Fibroblast of peridontal ligament (primary cell): ENCODE results near the gene TEX54.
"Not testable (repeated sequence)": the region's sequence is repeated elsewhere in the genome, so short reads cannot be mapped to it uniquely, and the experiment has no call there.

Experiments used
- DNase-seq: peaks from one replicate; pipeline ENCODE4 v3.0.0-alpha.2; 2010; ENCODE audit errors: extremely low read depth

TEX54 gene

GRCh38 chr11:62835336-62835735 lies 2.7 kb upstream of the TEX54 start:
- DNase-seq = no peak

DNA sequence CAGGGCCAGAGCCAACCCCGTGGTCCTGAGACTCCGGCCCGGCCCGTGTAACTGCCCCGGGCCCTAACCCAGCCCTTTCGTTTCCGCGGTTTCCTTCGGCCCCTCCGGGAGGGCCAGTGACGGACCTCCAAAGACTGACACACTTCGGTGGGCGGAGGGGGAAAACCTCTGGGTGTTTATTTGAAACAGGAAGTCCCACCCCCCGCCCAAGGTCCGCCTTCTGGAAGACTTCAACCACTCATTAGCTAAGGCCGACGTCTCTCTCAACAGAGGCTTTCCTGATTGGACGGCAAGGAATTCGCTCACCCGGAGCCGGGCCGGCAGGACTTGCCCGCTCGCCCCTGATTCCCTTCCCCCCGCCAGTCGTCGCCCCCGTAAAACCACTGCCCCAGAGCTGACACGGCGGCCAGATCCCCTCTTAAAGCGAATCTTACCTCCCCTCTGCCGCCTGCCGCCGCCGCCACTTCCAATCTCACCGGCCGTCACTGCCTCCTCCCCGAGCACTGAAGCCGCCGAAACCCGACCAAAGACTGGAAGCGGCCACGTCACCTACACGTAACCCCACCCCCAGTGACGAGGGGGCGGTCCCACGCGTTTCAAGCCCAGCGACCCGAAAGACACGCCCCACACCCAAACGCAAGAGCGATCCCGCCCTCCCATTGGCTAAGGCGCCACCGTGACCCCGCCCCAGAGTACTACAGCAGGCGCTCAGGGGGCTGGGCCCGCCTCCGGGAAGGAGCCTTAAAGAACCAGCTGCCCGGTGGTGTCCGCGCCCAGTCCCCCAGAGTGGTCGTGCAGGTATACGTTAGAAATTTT lies 913 bp downstream of the TEX54 start, which contains the start of gene STX5:
Gene STX5, minus strand, starts transcription at position 532 of the 816 bp plus-strand sequence. CDS start 808 bp downstream, outside the sequence.
- peak; percentile 98 for DNase-seq

GRCh38 chr11:62830904-62831519 lies 1.6 kb downstream of the TEX54 start:
- DNase-seq = no peak

GRCh38 chr11:62828130-62828529 lies 4.5 kb downstream of the TEX54 start:
- DNase-seq = not testable (repeated sequence)

DNA sequence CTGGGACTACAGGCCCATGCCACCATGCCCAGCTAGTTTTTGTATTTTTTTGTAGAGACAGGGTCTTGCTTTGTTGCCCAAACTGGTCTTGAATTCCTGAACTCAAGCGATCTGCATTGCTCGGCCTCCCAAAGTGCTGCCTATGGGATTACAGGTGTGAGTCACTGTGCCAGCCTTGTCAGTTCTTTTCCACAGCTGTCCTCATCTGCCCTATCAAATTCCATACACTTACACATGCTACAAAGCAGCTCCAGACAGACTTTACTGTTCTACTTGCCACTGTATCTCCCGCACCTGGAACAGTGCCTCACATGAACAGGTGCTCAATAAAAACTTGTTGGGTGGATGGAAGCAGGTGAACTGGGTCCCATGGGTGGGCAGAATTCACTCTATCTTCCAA lies 9.0 kb downstream of the TEX54 start:
- no peak for DNase-seq

DNA sequence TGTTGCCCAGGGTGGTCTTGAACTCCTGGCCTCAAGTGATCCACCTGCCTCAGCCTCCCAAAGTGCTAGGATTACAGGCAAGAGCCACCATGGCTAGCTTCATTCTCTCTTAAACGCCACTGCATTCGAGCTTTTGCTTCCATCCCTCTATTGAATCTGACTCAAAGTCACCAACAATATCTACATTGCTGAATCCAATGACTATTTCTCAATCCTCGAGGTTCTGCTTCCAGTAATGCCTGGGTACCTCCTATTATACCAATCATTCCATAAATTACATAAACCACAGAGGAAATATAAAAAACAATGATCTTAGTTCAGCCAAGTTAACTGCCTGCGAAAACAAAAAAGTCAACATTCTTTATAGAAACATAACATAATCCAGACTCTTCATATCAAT lies 15.5 kb downstream of the TEX54 start:
- DNase-seq = no peak

DNA sequence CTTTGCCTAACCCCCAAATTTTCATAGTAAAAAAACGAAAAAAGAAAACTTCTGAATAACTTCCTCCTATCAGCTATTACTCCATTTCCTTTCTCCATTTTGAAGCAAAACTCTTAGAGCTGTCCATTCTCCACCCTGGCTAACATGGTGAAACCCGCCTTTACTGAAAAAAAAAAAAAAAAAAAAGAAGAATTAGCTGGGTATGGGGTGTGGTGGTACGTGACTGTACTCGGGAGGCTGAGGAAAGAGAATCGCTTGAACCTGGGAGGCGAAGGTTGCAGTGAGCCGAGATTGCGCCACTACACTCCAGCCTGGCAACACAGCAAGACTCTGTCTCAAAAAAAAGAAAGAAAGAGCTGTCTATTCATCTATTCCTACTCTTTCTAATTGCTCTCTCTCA lies 16.1 kb downstream of the TEX54 start:
- no peak for DNase-seq

DNA sequence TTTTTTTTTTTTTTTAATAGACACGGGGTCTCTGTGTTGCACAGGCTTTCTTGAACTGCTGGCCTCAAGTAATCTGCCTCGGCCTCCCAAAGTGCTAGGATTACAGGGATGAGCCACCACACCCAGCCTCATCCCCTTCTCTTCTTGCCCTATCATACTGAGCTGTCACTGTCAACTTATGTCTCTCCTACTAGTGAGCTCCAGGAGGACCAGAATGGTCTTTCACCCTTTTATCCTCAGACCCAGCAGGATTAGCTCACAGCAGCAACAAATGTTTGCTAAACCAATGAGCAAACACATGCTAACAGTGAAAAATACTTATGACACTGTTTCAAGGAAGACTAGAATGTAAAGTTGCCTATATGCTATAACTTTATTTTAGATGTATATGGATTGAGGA lies 21.0 kb downstream of the TEX54 start:
- no peak for DNase-seq

DNA sequence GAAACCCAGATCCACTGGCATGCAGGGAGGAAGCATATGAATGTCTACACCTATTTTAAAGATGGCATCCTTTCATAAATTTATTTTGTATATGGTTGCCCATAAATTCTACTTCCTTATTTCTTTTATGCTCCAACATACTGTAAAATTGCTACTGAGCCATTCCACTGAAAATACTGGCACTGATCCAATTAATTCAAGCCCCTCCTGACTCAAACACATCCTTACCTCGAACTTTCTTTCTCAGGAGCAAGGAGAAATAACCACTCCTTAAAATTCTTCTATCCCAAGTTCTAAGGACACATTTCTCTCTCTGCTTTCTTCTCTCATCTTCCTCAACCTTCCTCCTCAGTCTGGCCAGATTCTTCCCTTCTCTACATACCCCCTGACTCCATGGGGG lies 21.9 kb downstream of the TEX54 start:
- DNase-seq = no peak

- no peak for DNase-seq
Observed at GRCh38 chr11:62806611-62807121, 26.0 kb downstream of the TEX54 start.

DNA sequence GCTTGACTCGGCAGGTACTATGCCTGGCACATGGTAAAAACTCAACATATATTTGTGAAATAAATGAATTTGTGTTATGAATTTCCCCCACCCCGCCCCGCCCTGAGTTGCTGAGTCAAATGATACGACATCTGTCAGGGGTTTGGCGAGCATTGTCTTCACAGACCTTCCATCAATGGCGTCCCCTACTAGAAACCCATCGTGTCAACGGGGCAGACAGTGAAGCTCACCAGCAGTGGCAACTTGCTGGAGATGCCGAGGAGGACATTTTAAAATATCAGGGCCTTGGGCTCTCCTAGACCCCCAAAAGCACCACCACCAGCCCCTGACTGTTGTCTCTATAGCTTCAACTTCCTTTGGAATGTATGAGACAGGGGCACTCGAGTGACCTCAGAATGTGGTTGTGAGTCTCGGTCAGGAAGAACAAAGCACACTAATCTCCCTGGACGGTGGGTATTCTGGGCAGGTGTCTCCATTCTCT lies 26.6 kb downstream of the TEX54 start:
- no peak for DNase-seq

- peak; percentile 92 for DNase-seq
Observed at GRCh38 chr11:62805076-62805892, 27.4 kb downstream of the TEX54 start, which contains the start of gene NXF1. TSS of gene NXF1 (minus strand) at chr11:62805440. CDS start at chr11:62805356, 84 bp downstream.

- peak; percentile 60 for DNase-seq
Observed at GRCh38 chr11:62804310-62805075, 28.1 kb downstream of the TEX54 start.

DNA sequence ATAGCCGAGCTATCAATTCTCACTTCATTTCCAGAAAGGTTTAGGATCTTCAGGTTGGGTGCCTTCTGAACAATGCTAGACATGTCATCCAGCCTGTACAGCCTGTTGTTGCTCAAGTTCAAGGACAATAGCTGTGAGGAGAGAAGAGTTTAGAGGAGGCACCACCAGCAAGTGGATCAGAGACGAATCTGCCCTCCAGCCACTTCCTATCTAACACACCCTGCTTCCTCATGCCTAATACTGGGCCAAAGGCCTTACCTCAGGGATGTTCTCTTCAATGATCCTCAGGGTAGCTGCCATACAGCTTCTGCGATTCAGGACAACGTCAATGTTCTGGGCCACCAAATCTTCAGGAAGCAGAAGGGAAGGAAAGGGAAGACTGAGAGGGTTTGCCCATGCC lies 31.6 kb downstream of the TEX54 start:
- DNase-seq = no peak

DNA sequence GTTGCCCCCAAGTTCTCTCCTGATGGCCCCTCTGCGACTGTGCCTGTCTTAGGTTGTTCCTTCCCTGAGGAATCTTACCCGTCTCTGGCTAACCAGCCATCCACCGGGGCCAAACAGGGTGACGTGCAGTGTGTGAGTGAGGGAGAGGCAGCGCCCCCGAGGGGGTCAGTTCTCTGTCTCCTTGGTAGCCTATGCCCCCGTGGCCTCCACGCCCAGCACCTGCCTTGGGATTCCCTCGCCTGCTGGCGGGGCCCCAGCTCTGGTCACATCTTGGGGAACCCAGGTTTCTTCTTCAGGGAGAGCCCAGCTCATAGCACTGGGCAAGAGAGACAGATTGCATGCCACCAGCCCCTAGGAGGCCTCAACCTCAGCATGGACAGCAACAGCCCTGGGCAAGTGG lies 33.2 kb downstream of the TEX54 start:
- DNase-seq = no peak

DNA sequence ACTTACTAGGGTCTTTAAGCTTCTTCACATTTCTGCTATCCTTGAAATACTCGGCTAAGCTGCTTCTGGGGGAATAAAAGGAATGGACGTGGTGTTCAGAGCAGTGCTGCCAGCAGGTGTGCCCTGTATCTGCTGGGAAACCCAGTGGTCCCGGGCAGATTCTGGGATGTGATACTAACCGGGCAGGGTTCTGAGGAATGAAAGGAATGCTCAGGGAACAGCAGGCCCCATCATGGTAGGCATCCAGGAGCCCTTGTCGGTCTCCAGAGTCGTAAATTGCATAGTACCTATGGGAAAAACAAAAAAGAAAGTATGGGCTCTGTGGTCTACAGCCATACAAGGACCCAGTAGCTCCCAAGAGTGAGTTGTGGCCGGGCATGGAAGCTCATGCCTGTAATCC lies 36.4 kb downstream of the TEX54 start:
- no peak for DNase-seq

DNA sequence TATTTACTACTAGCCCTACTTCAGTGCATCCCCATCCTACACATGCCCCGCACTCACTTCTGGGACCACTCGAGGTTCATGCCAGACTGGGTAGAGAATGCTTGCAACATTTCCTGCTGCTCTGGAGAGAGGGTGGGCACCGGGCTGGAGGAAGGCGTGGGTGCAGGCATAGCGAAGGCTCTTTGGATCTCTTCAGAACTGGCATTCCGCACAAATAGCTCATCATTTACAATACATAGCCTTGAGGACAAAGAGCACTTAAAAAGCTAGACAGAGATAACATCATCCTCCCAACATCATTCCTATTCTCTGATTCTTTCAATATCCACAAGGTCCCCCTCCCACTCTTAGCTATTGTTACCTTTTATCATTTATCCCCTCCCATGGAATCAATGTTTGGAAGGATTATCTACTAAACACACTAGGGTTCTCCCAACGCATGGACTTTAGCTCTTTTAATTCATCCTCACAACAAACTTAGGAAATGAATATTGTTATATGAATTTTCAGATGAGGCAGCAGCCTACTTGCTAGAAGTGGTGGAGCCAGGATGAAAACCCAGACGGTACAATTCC lies 38.4 kb downstream of the TEX54 start:
- DNase-seq = no peak

GRCh38 chr11:62792202-62792575 lies 40.5 kb downstream of the TEX54 start:
- DNase-seq = no peak

DNA sequence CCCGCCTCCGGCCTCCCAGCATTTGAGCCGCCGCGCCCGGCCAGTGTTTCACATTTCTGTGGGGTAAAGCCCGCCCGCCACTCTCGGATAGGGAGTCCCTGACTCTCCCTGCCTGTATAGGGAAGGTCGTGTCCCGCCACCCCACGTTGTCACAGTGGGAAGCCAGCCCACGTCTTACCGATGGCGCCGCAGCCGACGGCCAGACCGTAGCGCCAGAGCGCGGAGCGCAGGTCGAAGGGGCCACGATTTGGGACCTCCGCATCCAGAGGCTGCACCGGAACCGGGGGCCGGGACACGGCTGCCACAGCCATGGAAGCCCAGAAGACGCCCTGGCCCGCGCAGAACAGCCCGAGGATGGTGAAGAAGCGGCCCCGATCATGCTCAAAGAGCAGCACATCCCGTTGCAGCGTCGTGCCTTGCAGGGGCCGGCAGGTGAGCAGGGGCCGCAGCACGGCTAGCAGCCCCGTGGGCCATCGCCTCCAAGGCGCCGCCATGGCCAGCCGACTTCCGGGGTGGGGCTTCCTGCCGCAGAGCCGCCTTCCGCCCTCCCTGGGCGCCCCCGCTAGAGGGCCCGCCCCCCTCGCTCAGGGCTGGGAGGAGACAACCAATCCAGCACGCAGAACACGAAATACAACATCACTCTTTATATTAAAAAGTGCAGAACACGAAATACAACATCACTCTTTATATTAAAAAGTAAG lies 41.0 kb downstream of the TEX54 start, which contains the start of gene TMEM223:
Gene TMEM223, minus strand, starts transcription at position 506 of the 701 bp plus-strand sequence. Its CDS starts 12 bp downstream, at position 494.
- DNase-seq = peak; percentile 59

- DNase-seq = no peak
Observed at GRCh38 chr11:62789576-62789975, 43.1 kb downstream of the TEX54 start.
